Fibroblast of skin of scalp (primary cell): Measurements from ENCODE around the gene APP.
"Not testable (repeated sequence)": the region's sequence is repeated elsewhere in the genome, so short reads cannot be mapped to it uniquely, and the experiment has no call there.

Source experiments
- DNase-seq: peaks from one replicate; pipeline ENCODE4 v3.0.0-alpha.2; 2013

Gene APP

GRCh38 chr21:26097475-26097874 lies 73.1 kb downstream of the APP start:
- DNase-seq, result no peak

- DNase-seq, result no peak
Observed at GRCh38 chr21:26096494-26097371, 73.8 kb downstream of the APP start.

- no peak for DNase-seq
Observed at GRCh38 chr21:26095131-26095530, 75.4 kb downstream of the APP start.

GRCh38 chr21:26093122-26093521 lies 77.4 kb downstream of the APP start:
- peak; percentile 36 for DNase-seq

- no peak for DNase-seq
Observed at GRCh38 chr21:26091480-26092018, 79.0 kb downstream of the APP start.

- no peak for DNase-seq
Observed at GRCh38 chr21:26089730-26090129, 80.8 kb downstream of the APP start.

- DNase-seq, result no peak
Observed at GRCh38 chr21:26087223-26087918, 83.2 kb downstream of the APP start.

- no peak for DNase-seq
Observed at GRCh38 chr21:26085882-26086281, 84.7 kb downstream of the APP start.

GRCh38 chr21:26085127-26085526 lies 85.4 kb downstream of the APP start:
- DNase-seq, result no peak

GRCh38 chr21:26082549-26082948 lies 88.0 kb downstream of the APP start:
- no peak for DNase-seq

GRCh38 chr21:26081175-26081760 lies 89.3 kb downstream of the APP start:
- DNase-seq, result not testable (repeated sequence)

- DNase-seq, result peak; percentile 57
Observed at GRCh38 chr21:26080211-26080610, 90.4 kb downstream of the APP start.

- peak; percentile 67 for DNase-seq
Observed at GRCh38 chr21:26079366-26079765, 91.2 kb downstream of the APP start.

GRCh38 chr21:26077521-26077920 lies 93.0 kb downstream of the APP start:
- no peak for DNase-seq

GRCh38 chr21:26072666-26073615 lies 97.6 kb downstream of the APP start:
- DNase-seq, result peak; percentile 79

- DNase-seq, result peak; percentile 81
Observed at GRCh38 chr21:26070822-26071425, 99.6 kb downstream of the APP start.

- no peak for DNase-seq
Observed at GRCh38 chr21:26070121-26070520, 100.4 kb downstream of the APP start.

- DNase-seq, result no peak
Observed at GRCh38 chr21:26068776-26069175, 101.8 kb downstream of the APP start.

- no peak for DNase-seq
Observed at GRCh38 chr21:26067836-26068594, 102.6 kb downstream of the APP start.

- DNase-seq, result no peak
Observed at GRCh38 chr21:26064506-26064905, 106.1 kb downstream of the APP start.

GRCh38 chr21:26061437-26061836 lies 109.1 kb downstream of the APP start:
- DNase-seq, result no peak
